GM19455 (cell line): ENCODE measurements around the gene PHF2.
"Not testable (repeated sequence)": the region's sequence is repeated elsewhere in the genome, so short reads cannot be mapped to it uniquely, and the experiment has no call there.

Experiments used
- ATAC-seq: cut with Tn5 transposase; IDR thresholded peaks from one replicate; pipeline ENCODE4 v1.9.1; 2021; ENCODE audit not compliant: unreplicated experiment

Gene PHF2

DNA sequence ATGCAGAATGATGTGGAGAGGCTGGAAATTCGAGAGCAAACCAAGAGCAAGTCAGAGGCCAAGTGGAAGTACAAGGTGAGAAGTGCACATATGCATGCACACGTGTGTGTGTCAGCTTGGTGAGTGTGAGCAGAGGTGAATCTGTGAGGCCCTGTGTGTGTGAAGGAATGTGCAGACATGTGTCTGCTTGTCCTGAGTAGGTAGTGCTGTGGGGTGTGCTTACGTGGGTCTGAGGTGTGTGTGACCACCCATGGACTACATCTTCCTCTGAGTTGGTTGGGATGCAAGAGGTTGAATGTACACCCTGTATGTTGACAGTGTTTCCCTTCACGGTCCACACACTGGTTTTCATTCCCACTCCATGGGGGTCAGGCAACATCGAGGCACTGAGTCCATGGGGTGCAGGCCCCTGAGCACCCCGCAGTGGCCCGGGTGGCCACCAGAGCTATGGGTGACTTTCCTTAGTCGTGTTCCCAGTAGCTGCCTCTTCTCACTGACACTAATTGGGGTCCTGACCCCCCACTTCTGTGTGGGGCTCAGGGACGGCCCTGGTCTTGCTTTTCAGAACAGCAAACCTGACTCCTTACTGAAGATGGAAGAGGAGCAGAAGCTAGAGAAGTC is 86.7 kb downstream of the PHF2 start:
- ATAC-seq = no peak

- no peak for ATAC-seq
Measured at GRCh38 chr9:93663877-93664548, 87.6 kb downstream of the PHF2 start.

DNA sequence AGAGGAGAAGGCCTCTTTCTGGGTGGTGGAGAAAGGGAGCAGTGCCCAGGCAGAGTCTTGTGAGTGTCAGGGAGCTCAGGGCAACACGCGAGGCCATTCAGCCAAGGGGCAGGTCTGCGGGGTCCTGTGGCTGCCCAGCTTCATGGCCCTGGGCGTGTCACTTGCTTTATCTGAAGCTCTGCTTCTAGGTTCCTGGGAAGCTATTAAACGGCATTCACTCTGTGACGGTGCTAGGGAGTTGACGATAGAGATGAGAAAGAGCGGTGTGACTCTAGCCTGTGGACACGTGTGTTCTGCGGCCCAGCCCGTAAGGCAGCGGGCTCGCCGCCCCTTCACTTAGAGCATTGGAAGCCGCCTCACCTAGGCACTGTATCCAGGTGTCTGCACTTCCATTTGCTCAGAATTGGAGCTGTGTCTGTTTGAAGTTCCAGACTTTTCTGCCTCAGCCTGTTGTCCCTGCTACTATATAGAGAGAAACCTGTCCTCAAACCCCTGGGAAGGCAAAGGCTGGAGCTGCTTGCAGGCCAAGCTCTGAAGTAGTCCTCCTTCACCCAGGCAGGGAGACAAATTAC is 88.3 kb downstream of the PHF2 start:
- no peak for ATAC-seq

GRCh38 chr9:93665128-93665636 is 88.8 kb downstream of the PHF2 start:
- no peak for ATAC-seq

- no peak for ATAC-seq
Measured at GRCh38 chr9:93665637-93666438, 89.5 kb downstream of the PHF2 start.

GRCh38 chr9:93666439-93666784 is 90.0 kb downstream of the PHF2 start:
- not testable (repeated sequence) for ATAC-seq

- no peak for ATAC-seq
Measured at GRCh38 chr9:93667006-93667405, 90.6 kb downstream of the PHF2 start.

- ATAC-seq = no peak
Measured at GRCh38 chr9:93667627-93668026, 91.2 kb downstream of the PHF2 start.

- ATAC-seq = no peak
Measured at GRCh38 chr9:93668261-93668871, 92.0 kb downstream of the PHF2 start.

GRCh38 chr9:93669116-93669957 is 93.0 kb downstream of the PHF2 start:
- ATAC-seq = no peak

- ATAC-seq = no peak
Measured at GRCh38 chr9:93669958-93670207, 93.5 kb downstream of the PHF2 start.

DNA sequence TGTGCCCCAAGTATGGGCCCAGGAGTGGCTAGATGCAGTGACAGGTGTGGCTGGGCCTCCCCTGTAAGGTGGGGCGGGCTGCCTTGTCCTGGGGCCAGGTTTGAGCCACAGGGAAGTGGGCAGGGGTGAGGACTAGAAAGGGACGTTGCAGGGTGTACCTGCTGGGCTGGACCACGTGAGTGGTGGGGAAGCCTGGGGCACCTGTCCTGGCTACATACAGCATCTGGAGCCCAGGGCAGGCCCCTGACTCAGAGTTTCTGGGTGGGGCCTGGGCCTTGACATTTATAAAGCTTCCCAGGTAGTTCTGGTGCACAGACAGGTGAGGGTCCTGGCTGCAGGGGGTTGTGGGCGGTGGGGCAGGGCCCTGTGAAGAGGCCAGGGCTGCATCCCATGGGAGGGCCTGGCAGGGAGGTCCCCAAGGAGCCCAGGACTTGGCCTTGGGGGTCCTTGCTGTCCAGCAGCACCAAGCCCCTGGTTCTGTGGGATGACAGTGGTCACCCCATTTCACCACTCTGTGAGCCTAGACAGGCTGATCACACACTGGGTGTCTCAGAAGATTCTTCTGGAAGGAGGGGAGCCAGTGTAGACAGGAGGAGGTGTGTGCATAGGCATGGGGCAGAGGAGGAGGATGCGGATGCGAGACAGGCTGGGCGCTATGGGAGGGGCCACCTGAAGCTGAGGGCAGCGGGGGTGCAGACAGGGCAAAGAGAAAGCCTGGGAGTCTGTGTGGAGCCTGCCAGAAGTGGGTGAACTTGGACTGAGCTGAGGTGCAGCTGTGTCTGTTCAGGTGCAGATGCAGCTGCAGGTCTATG is 94.0 kb downstream of the PHF2 start:
- ATAC-seq = no peak

DNA sequence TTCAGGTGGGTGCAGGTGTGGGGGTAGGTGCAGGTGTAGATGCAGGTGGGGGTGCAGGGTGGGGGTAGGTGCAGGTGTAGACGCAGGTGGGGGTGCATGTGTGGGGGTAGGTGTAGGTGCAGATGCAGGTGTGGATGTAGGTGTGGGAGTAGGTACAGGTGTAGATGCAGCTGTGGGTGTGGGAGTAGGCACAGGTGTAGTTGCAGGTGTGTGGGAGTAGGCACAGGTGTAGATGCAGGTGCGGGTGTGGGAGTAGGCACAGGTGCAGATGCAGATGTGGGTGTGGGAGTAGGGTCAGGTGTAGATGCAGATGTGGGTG is 94.6 kb downstream of the PHF2 start:
- no peak for ATAC-seq

- ATAC-seq = not testable (repeated sequence)
Measured at GRCh38 chr9:93672330-93673020, 96.1 kb downstream of the PHF2 start.

- no peak for ATAC-seq
Measured at GRCh38 chr9:93673021-93673838, 96.8 kb downstream of the PHF2 start.

GRCh38 chr9:93673839-93674334 is 97.5 kb downstream of the PHF2 start:
- no peak for ATAC-seq

- ATAC-seq = no peak
Measured at GRCh38 chr9:93674580-93675335, 98.4 kb downstream of the PHF2 start.
